GM19240 (cell line): ENCODE measurements around the gene NR6A1.

Experiments used
- DNase-seq: peaks from one replicate; pipeline ENCODE4 v3.0.0; 2011; ENCODE audit warnings: low spot score; ENCODE audit not compliant: insufficient read length

Gene NR6A1

GRCh38 chr9:124583134-124583533 is 188.0 kb downstream of the NR6A1 start:
- no peak for DNase-seq

- no peak for DNase-seq
Observed at GRCh38 chr9:124580186-124580585, 190.9 kb downstream of the NR6A1 start.

- no peak for DNase-seq
Observed at GRCh38 chr9:124576751-124577150, 194.4 kb downstream of the NR6A1 start.

GRCh38 chr9:124574534-124575375 is 196.4 kb downstream of the NR6A1 start:
- no peak for DNase-seq

- DNase-seq: no peak
Observed at GRCh38 chr9:124570942-124571666, 200.0 kb downstream of the NR6A1 start.

GRCh38 chr9:124569942-124570341 is 201.2 kb downstream of the NR6A1 start:
- DNase-seq: no peak

- DNase-seq: no peak
Observed at GRCh38 chr9:124567362-124567761, 203.7 kb downstream of the NR6A1 start.

GRCh38 chr9:124562328-124562727 is 208.8 kb downstream of the NR6A1 start:
- no peak for DNase-seq

GRCh38 chr9:124559871-124560270 is 211.2 kb downstream of the NR6A1 start:
- no peak for DNase-seq

- no peak for DNase-seq
Observed at GRCh38 chr9:124558777-124559470, 212.2 kb downstream of the NR6A1 start.

GRCh38 chr9:124557895-124558294 is 213.2 kb downstream of the NR6A1 start:
- DNase-seq: no peak

GRCh38 chr9:124555043-124555442 is 216.1 kb downstream of the NR6A1 start:
- no peak for DNase-seq

- no peak for DNase-seq
Observed at GRCh38 chr9:124553738-124554137, 217.4 kb downstream of the NR6A1 start.

GRCh38 chr9:124552273-124552605 is 218.9 kb downstream of the NR6A1 start:
- no peak for DNase-seq

GRCh38 chr9:124551472-124552272 is 219.4 kb downstream of the NR6A1 start:
- peak; percentile 48 for DNase-seq

GRCh38 chr9:124550072-124550471 is 221.0 kb downstream of the NR6A1 start:
- DNase-seq: no peak

GRCh38 chr9:124549016-124549415 is 222.1 kb downstream of the NR6A1 start:
- DNase-seq: no peak

GRCh38 chr9:124544535-124544934 is 226.6 kb downstream of the NR6A1 start:
- no peak for DNase-seq

- DNase-seq: no peak
Observed at GRCh38 chr9:124541824-124542223, 229.3 kb downstream of the NR6A1 start.

- DNase-seq: no peak
Observed at GRCh38 chr9:124537926-124538325, 233.2 kb downstream of the NR6A1 start.

GRCh38 chr9:124535846-124536245 is 235.3 kb downstream of the NR6A1 start:
- DNase-seq: no peak
